Measurements from ENCODE around the gene NCOA6.

The NCOA6 gene

GRCh38 chr20:34771680-34772081, 53.8 kb downstream of the NCOA6 start:
- Histone ChIP-seq H2AFZ (ENCODE audit: low read depth, low read length) (no peak overlapping the region), H3K27ac (ENCODE audit: low read length) (no peak overlapping the region), H3K4me3 (ENCODE audit: low read depth in 1 of 2, low read length in 2 of 2) (no peak overlapping the region), H3K9me3 (ENCODE audit: insufficient read depth, low read length, severe bottlenecking) (no peaks in the 10 kb centered on the region), H3K4me1 (ENCODE audit: insufficient read depth, low read length) (no peaks in the 10 kb centered on the region), H4K20me1 (ENCODE audit: insufficient read depth, low read length) (no peaks in the 10 kb centered on the region), H3K36me3 (ENCODE audit: insufficient read depth, low read length) (peaks cover 81% of the 10 kb centered on the region), H3K9ac (ENCODE audit: low read depth, low read length) (no peak overlapping the region), H3K4me2 (ENCODE audit: insufficient read depth, low read length) (no peak overlapping the region), H3K27me3 (ENCODE audit: insufficient read depth, low read length, poor library complexity) (no peaks in the 10 kb centered on the region), H3K79me2 (ENCODE audit: insufficient read depth, low read length) (no peaks in the 10 kb centered on the region)
- DNase-seq = no peak
- TF ChIP-seq CTCF (IDR thresholded peaks at IDR 0.05; ENCODE audit: borderline replicate concordance, extremely low read depth, low read length, poor library complexity, severe bottlenecking) (no peak), EZH2 (IDR thresholded peaks at IDR 0.05; ENCODE audit: borderline replicate concordance, low read depth, low read length, severe bottlenecking) (no peak)
- no peak for ATAC-seq (ENCODE audit: insufficient read depth, low read depth)

GRCh38 chr20:34768096-34768495, 57.4 kb downstream of the NCOA6 start:
- H3K9ac ChIP-seq (ENCODE audit: low read depth, low read length) = no peak overlapping the region
- TF ChIP-seq CTCF (IDR thresholded peaks at IDR 0.05; ENCODE audit: borderline replicate concordance, extremely low read depth, low read length, poor library complexity, severe bottlenecking) (no peak), EZH2 (IDR thresholded peaks at IDR 0.05; ENCODE audit: borderline replicate concordance, low read depth, low read length, severe bottlenecking) (no peak)
- no peak for ATAC-seq (ENCODE audit: insufficient read depth, low read depth)
- no peaks in the 10 kb centered on the region for H3K27me3 ChIP-seq (ENCODE audit: insufficient read depth, low read length, poor library complexity)
- H3K4me1 ChIP-seq (ENCODE audit: insufficient read depth, low read length) = no peaks in the 10 kb centered on the region
- no peaks in the 10 kb centered on the region for H3K79me2 ChIP-seq (ENCODE audit: insufficient read depth, low read length)
- no peaks in the 10 kb centered on the region for H4K20me1 ChIP-seq (ENCODE audit: insufficient read depth, low read length)
- no peak overlapping the region for H3K27ac ChIP-seq (ENCODE audit: low read length)
- no peaks in the 10 kb centered on the region for H3K9me3 ChIP-seq (ENCODE audit: insufficient read depth, low read length, severe bottlenecking)
- H2AFZ ChIP-seq (ENCODE audit: low read depth, low read length) = no peak overlapping the region
- H3K4me2 ChIP-seq (ENCODE audit: insufficient read depth, low read length) = no peak overlapping the region
- H3K4me3 ChIP-seq (ENCODE audit: low read depth in 1 of 2, low read length in 2 of 2) = no peak overlapping the region
- no peak for DNase-seq
- H3K36me3 ChIP-seq (ENCODE audit: insufficient read depth, low read length) = peaks cover 79% of the 10 kb centered on the region

- ATAC-seq (ENCODE audit: insufficient read depth, low read depth) (no peak), DNase-seq (no peak)
- Histone ChIP-seq H3K27me3 (ENCODE audit: insufficient read depth, low read length, poor library complexity) (no peaks in the 10 kb centered on the region), H4K20me1 (ENCODE audit: insufficient read depth, low read length) (peaks cover 4% of the 10 kb centered on the region; the same call in 1 of the 2 replicates), H3K4me1 (ENCODE audit: insufficient read depth, low read length) (no peaks in the 10 kb centered on the region), H3K9ac (ENCODE audit: low read depth, low read length) (no peak overlapping the region), H3K27ac (ENCODE audit: low read length) (no peak overlapping the region), H3K4me2 (ENCODE audit: insufficient read depth, low read length) (no peak overlapping the region), H3K79me2 (ENCODE audit: insufficient read depth, low read length) (no peaks in the 10 kb centered on the region), H3K4me3 (ENCODE audit: low read depth in 1 of 2, low read length in 2 of 2) (no peak overlapping the region), H3K9me3 (ENCODE audit: insufficient read depth, low read length, severe bottlenecking) (no peaks in the 10 kb centered on the region), H2AFZ (ENCODE audit: low read depth, low read length) (no peak overlapping the region), H3K36me3 (ENCODE audit: insufficient read depth, low read length) (peaks cover 92% of the 10 kb centered on the region)
- TF ChIP-seq EZH2 (IDR thresholded peaks at IDR 0.05; ENCODE audit: borderline replicate concordance, low read depth, low read length, severe bottlenecking) = no peak
- TF ChIP-seq CTCF (IDR thresholded peaks at IDR 0.05; ENCODE audit: borderline replicate concordance, extremely low read depth, low read length, poor library complexity, severe bottlenecking) = no peak
Measured at GRCh38 chr20:34762031-34762555, 63.4 kb downstream of the NCOA6 start.

- TF ChIP-seq CTCF (IDR thresholded peaks at IDR 0.05; ENCODE audit: borderline replicate concordance, extremely low read depth, low read length, poor library complexity, severe bottlenecking) (no peak), EZH2 (IDR thresholded peaks at IDR 0.05; ENCODE audit: borderline replicate concordance, low read depth, low read length, severe bottlenecking) (no peak)
- Histone ChIP-seq H4K20me1 (ENCODE audit: insufficient read depth, low read length) (peaks cover 5% of the 10 kb centered on the region; the same call in 1 of the 2 replicates), H3K79me2 (ENCODE audit: insufficient read depth, low read length) (no peaks in the 10 kb centered on the region), H3K27me3 (ENCODE audit: insufficient read depth, low read length, poor library complexity) (no peaks in the 10 kb centered on the region), H2AFZ (ENCODE audit: low read depth, low read length) (no peak overlapping the region), H3K4me1 (ENCODE audit: insufficient read depth, low read length) (no peaks in the 10 kb centered on the region), H3K4me3 (ENCODE audit: low read depth in 1 of 2, low read length in 2 of 2) (no peak overlapping the region), H3K4me2 (ENCODE audit: insufficient read depth, low read length) (no peak overlapping the region), H3K9me3 (ENCODE audit: insufficient read depth, low read length, severe bottlenecking) (no peaks in the 10 kb centered on the region), H3K27ac (ENCODE audit: low read length) (no peak overlapping the region), H3K9ac (ENCODE audit: low read depth, low read length) (no peak overlapping the region), H3K36me3 (ENCODE audit: insufficient read depth, low read length) (peaks cover 86% of the 10 kb centered on the region)
- DNase-seq = no peak
- ATAC-seq (ENCODE audit: insufficient read depth, low read depth) = no peak
Measured at GRCh38 chr20:34755367-34755766, 70.1 kb downstream of the NCOA6 start.

Measured in DND-41 (cell line).